Coronary artery (tissue), 2 donors: Measurements from ENCODE around the gene TMEM125.

Experiments
- DNase-seq: peaks from one replicate; pipeline ENCODE4 v3.0.0-alpha.2; 2017; ENCODE audit warnings: low spot score
- H3K27ac ChIP-seq, 2 donors: fragments of 200-600 bp; sonication (generic); one replicate each; pipeline ENCODE4 v1.5.1; 2016 to 2019
- H3K4me3 ChIP-seq: fragments of 200-600 bp; sonication (generic); 2 replicates; pipeline ENCODE4 v1.5.1; 2016; ENCODE audit warnings: mild to moderate bottlenecking, moderate library complexity
- CTCF ChIP-seq: fragments of 200-600 bp; sonication (generic); IDR thresholded peaks from one replicate; pipeline ENCODE4 v1.5.1; 2019; ENCODE audit warnings: antibody characterized with exemption

TMEM125 gene

GRCh38 chr1:43255438-43256210 lies 14.2 kb upstream of the TMEM125 start:
- Histone ChIP-seq H3K4me3 (no peak overlapping the region), H3K27ac (no peak overlapping the region)
- TF ChIP-seq CTCF, result no peak
- peak; percentile 33 for DNase-seq

GRCh38 chr1:43256675-43257570 lies 12.9 kb upstream of the TMEM125 start:
- Histone ChIP-seq H3K27ac (no peak overlapping the region), H3K4me3 (no peak overlapping the region)
- DNase-seq, result peak; percentile 31
- no peak for TF ChIP-seq CTCF

GRCh38 chr1:43258370-43258769 lies 11.4 kb upstream of the TMEM125 start:
- DNase-seq, result peak; percentile 45
- Histone ChIP-seq H3K27ac (no peak overlapping the region), H3K4me3 (no peak overlapping the region)
- no peak for TF ChIP-seq CTCF

- H3K4me3 ChIP-seq, result no peak overlapping the region
- no peak for DNase-seq
- no peak overlapping the region for H3K27ac ChIP-seq
- no peak for TF ChIP-seq CTCF
Measured at GRCh38 chr1:43265431-43265830, 4.4 kb upstream of the TMEM125 start.

GRCh38 chr1:43266881-43267280 lies 2.9 kb upstream of the TMEM125 start:
- Histone ChIP-seq H3K27ac (no peak overlapping the region), H3K4me3 (no peak overlapping the region)
- no peak for DNase-seq
- TF ChIP-seq CTCF, result no peak

- TF ChIP-seq CTCF, result no peak
- no peak overlapping the region for H3K4me3 ChIP-seq
- DNase-seq, result peak; percentile 16
- H3K27ac ChIP-seq, result no peak overlapping the region
Measured at GRCh38 chr1:43267291-43267805, 2.4 kb upstream of the TMEM125 start.
